A549 (cell line): Measurements from ENCODE around the gene PMEL. TPM values are rescaled to one million over a fixed set of nuclear protein-coding genes. Genes with fewer than 3 reads are reported as not detected.

Experiments
- ATAC-seq, 2 experiments: fragments of 200-7000 bp in 1 of 2; fragments of >200 bp in 1 of 2; cut with Nextera tagmentation in 1 of 2; cut with Tn5 transposase in 1 of 2; 3 replicates each; pipeline versions ENCODE4 v1.8.0 to v1.9.1; 2018 to 2020; ENCODE audit warnings: mild to moderate bottlenecking in 1 of 2, moderate library complexity in 1 of 2
- CTCF ChIA-PET: fragments of 300-600 bp; sonication (Branson Sonifier 250); formaldehyde crosslinking; extraction: SDS; loops from one replicate; lab custom pipeline; 2021; ENCODE audit warnings: antibody characterized with exemption, inconsistent platforms; lab: Yijun Ruan, JAX
- POLR2A ChIA-PET: fragments of 350-600 bp; formaldehyde crosslinking; extraction: SDS; loops from one replicate; lab custom pipeline; 2021; ENCODE audit warnings: antibody characterized with exemption, inconsistent platforms; lab: Yijun Ruan, JAX
- DNase-seq, 2 experiments: peaks; one replicate each; pipeline versions ENCODE4 v3.0.0 to v3.0.0-alpha.2; 2011 to 2016; ENCODE audit warnings: low read depth in 1 of 2, low spot score in 1 of 2
- FAIRE-seq: peaks from 2 replicates; lab custom pipeline; 2011; peaks lifted over from hg19 to GRCh38; lab: Jason Lieb, UNC
- H3K27ac ChIP-seq, 2 experiments: fragments of >200 bp; sonication (Bioruptor Twin); formaldehyde crosslinking; 3 replicates each; pipeline ENCODE4 v1.5.1; 2016 to 2017
- H3K4me1 ChIP-seq: fragments of >200 bp; sonication (Bioruptor Twin); formaldehyde crosslinking; 3 replicates; pipeline ENCODE4 v1.6.1; 2016
- H3K4me2 ChIP-seq: fragments of >200 bp; sonication (Bioruptor Twin); formaldehyde crosslinking; 3 replicates; pipeline ENCODE4 v1.6.1; 2016
- H3K4me3 ChIP-seq: fragments of >200 bp; sonication (Bioruptor Twin); formaldehyde crosslinking; 3 replicates; pipeline ENCODE4 v1.5.1; 2016
- H3K9me3 ChIP-seq: fragments of >200 bp; sonication (Bioruptor Twin); formaldehyde crosslinking; 3 replicates; pipeline ENCODE4 v1.6.1; 2016
- BHLHE40 ChIP-seq: IDR thresholded peaks from 2 replicates; pipeline ENCODE4 v1.6.1; 2012; ENCODE audit warnings: low read depth, low read length, inconsistent platforms
- CBX2 ChIP-seq: fragments of 200-600 bp; sonication (generic); IDR thresholded peaks from 2 replicates; pipeline ENCODE4 v1.6.1; 2016; ENCODE audit warnings: low read depth, mild to moderate bottlenecking, borderline replicate concordance
- CBX8 ChIP-seq: fragments of 200-600 bp; sonication (generic); IDR thresholded peaks from 2 replicates; pipeline ENCODE4 v1.6.1; 2016
- CEBPB ChIP-seq, 2 experiments: fragments of >200 bp in 1 of 2; sonication (Bioruptor Twin) in 1 of 2; formaldehyde crosslinking in 1 of 2; IDR thresholded peaks; 2 replicates each; pipeline ENCODE4 v1.6.1; 2012 to 2016
- CHD2 ChIP-seq: fragments of 150-350 bp; IDR thresholded peaks from 2 replicates; pipeline ENCODE4 v1.6.1; 2014; ENCODE audit warnings: low read length; ENCODE audit not compliant: partially characterized antibody
- EHF ChIP-seq: fragments of 250-450 bp; sonication (Bioruptor Pico); IDR thresholded peaks from 2 replicates; pipeline ENCODE4 v1.5.0; 2020; ENCODE audit warnings: mild to moderate bottlenecking
- FOSL2 ChIP-seq, 2 experiments: fragments of 450-650 bp in 1 of 2; fragments of >200 bp in 1 of 2; sonication (Bioruptor Twin) in 1 of 2; formaldehyde crosslinking; IDR thresholded peaks; 2 replicates each; pipeline versions ENCODE4 v1.5.0 to v1.6.1; 2016 to 2020; ENCODE audit warnings: mild to moderate bottlenecking in 1 of 2, moderate library complexity in 1 of 2
- FOXS1 ChIP-seq: fragments of 250-450 bp; sonication (Bioruptor Pico); IDR thresholded peaks from 2 replicates; pipeline ENCODE4 v1.5.0; 2020; ENCODE audit warnings: mild to moderate bottlenecking, moderate library complexity
- GATA3 ChIP-seq: IDR thresholded peaks from 2 replicates; pipeline ENCODE4 v1.6.1; 2012; ENCODE audit warnings: borderline replicate concordance
- HDAC2 ChIP-seq: fragments of 200-600 bp; sonication (generic); IDR thresholded peaks from 2 replicates; pipeline ENCODE4 v1.6.1; 2016
- HOXA7 ChIP-seq: fragments of 250-450 bp; sonication (Bioruptor Pico); IDR thresholded peaks from 2 replicates; pipeline ENCODE4 v1.5.0; 2020; ENCODE audit warnings: mild to moderate bottlenecking, moderate library complexity
- HOXB13 ChIP-seq: fragments of 250-450 bp; sonication (Bioruptor Pico); IDR thresholded peaks from 2 replicates; pipeline ENCODE4 v1.5.0; 2020; ENCODE audit warnings: low read depth, mild to moderate bottlenecking, moderate library complexity
- HOXB5 ChIP-seq: fragments of 250-450 bp; sonication (Bioruptor Pico); IDR thresholded peaks from 2 replicates; pipeline ENCODE4 v1.5.0; 2020; ENCODE audit warnings: mild to moderate bottlenecking, moderate library complexity
- JUN ChIP-seq, 2 experiments: fragments of >200 bp; sonication (Bioruptor Twin); formaldehyde crosslinking; IDR thresholded peaks; 2 replicates in 1 of 2; 3 replicates in 1 of 2; pipeline ENCODE4 v1.6.1; 2016 to 2017
- KDM1A ChIP-seq: fragments of 200-600 bp; sonication (generic); IDR thresholded peaks from 2 replicates; pipeline ENCODE4 v1.6.1; 2016; ENCODE audit warnings: low read depth, mild to moderate bottlenecking
- MAFK ChIP-seq: fragments of 450-650 bp; IDR thresholded peaks from 2 replicates; pipeline ENCODE4 v1.6.1; 2014; ENCODE audit not compliant: partially characterized antibody
- MAZ ChIP-seq: fragments of 150-350 bp; IDR thresholded peaks from 2 replicates; pipeline ENCODE4 v1.6.1; 2014; ENCODE audit warnings: antibody characterized with exemption, low read depth, low read length, borderline replicate concordance
- NR3C1 ChIP-seq: fragments of >200 bp; sonication (Bioruptor Twin); formaldehyde crosslinking; IDR thresholded peaks from 3 replicates; pipeline ENCODE4 v1.6.1; 2017
- PHF8 ChIP-seq: fragments of 200-600 bp; sonication (generic); IDR thresholded peaks from 2 replicates; pipeline ENCODE4 v1.6.1; 2016; ENCODE audit warnings: low read depth, mild to moderate bottlenecking, antibody characterized with exemption, moderate library complexity, borderline replicate concordance
- POLR2A ChIP-seq: IDR thresholded peaks from 2 replicates; pipeline ENCODE4 v1.6.1; 2012; ENCODE audit warnings: mild to moderate bottlenecking, low read length
- POLR2AphosphoS2 ChIP-seq: conservative IDR thresholded peaks from 2 replicates; pipeline ENCODE4 v1.6.1; 2012; ENCODE audit warnings: low read length, improper control_type of control experiment, inconsistent platforms
- RAD21 ChIP-seq, 2 experiments: fragments of >200 bp in 1 of 2; sonication (Bioruptor Twin) in 1 of 2; formaldehyde crosslinking in 1 of 2; IDR thresholded peaks in 1 of 2; conservative IDR thresholded peaks in 1 of 2; 2 replicates in 1 of 2; 3 replicates in 1 of 2; pipeline ENCODE4 v1.6.1; 2012 to 2018; ENCODE audit warnings: inconsistent platforms in 1 of 2
- RARB ChIP-seq: fragments of 250-450 bp; sonication (Bioruptor Pico); IDR thresholded peaks from 2 replicates; pipeline ENCODE4 v1.8.0; 2021; ENCODE audit warnings: mild to moderate bottlenecking, moderate library complexity
- RCOR1 ChIP-seq: fragments of 150-350 bp; IDR thresholded peaks from 2 replicates; pipeline ENCODE4 v1.6.1; 2014; ENCODE audit warnings: antibody characterized with exemption, low read length, low read depth
- SMC3 ChIP-seq: fragments of >200 bp; sonication (Bioruptor Twin); formaldehyde crosslinking; IDR thresholded peaks from 3 replicates; pipeline ENCODE4 v1.6.1; 2018; ENCODE audit warnings: inconsistent platforms
- TFCP2L1 ChIP-seq: fragments of 250-450 bp; sonication (Bioruptor Pico); IDR thresholded peaks from 2 replicates; pipeline ENCODE4 v1.5.0; 2021; ENCODE audit warnings: mild to moderate bottlenecking
- TP53 ChIP-seq: fragments of 250-450 bp; sonication (Bioruptor Pico); IDR thresholded peaks from 2 replicates; pipeline ENCODE4 v1.5.0; 2021; ENCODE audit warnings: mild to moderate bottlenecking, moderate library complexity
- WGBS: methylation state at CpG from one replicate; pipeline ENCODE4 v1.1.6; 2017; ENCODE audit errors: missing lambda C conversion rate; 5-methylcytosine and 5-hydroxymethylcytosine counted together
- polyA plus RNA-seq, 4 experiments: library from polyadenylated mRNA; depleted of rRNA in 3 of 4; stranded (reverse); fragments of >200 nt; fragmentation: RNase III in 1 of 4; extraction: RNeasy Plus Mini Kit Qiagen cat#74134 plus additional on column Dnase treatment in 1 of 4; gene quantifications; 2 replicates in 3 of 4; 3 replicates in 1 of 4; pipeline ENCODE4 v1.2.3, GENCODE V29; 2011 to 2017
- TF ChIP-seq, protein P1 (sequence below): IDR thresholded peaks from 2 replicates; pipeline ENCODE4 v1.6.1; 2012
- TF ChIP-seq, protein P2 (sequence below): fragments of 250-450 bp; sonication (Bioruptor Pico); IDR thresholded peaks from 2 replicates; pipeline ENCODE4 v1.5.0; 2020; ENCODE audit warnings: low read depth, mild to moderate bottlenecking, moderate library complexity
- TF ChIP-seq, protein P3 (sequence below): IDR thresholded peaks from 2 replicates; pipeline ENCODE4 v1.6.1; 2012; ENCODE audit warnings: low read depth, borderline replicate concordance

The PMEL gene
- polyA plus RNA-seq, 2 of the 4 experiments (the other 2 are of a cell fraction): 1.4 to 2.2 TPM

DNA sequence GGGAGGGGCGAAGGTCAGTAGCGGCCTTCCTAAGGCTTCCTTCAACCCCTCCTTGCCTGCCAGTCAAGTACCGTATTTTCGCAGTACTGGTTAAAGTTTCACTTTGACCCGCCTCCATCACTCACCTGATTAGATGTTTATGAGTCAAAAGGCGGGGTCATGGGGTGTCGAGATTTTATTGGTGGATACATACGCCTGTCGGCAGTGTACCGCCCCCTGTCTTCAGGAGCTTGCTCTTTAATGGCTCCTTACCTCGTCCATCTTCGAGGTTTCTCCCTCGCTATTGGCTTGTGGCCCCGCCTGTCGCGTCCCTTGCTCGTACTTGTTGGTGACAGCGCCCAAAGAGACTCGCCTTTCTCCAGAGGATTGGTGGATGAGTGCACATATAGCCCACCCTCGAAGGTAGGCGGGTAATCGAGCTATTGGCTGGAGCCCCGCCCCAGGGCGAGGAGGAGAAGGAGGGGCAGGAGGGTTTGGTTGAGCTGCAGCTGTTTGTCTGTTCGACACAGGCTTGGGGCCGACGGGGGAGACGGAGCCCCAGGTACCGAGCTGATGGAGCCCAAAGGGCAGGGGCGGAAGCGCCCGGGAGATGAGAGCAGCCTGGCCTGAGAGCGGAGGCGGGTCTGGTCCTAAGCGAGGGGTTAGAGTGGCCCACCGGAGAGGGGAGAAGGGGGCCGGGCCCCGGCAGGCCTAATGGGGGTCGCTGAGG lies 7.9 kb upstream of the PMEL start, which contains the start of gene RAB5B (continued):
- TF ChIP-seq HOXA7 (CRISPR knock-in tag): no peak
- TF ChIP-seq FOXS1 (CRISPR knock-in tag): no peak
- TF ChIP-seq RARB: no peak
- TF ChIP-seq MAFK: no peak
- TF ChIP-seq NR3C1: no peak
- no peak for TF ChIP-seq CEBPB (IDR thresholded peaks at IDR 0.05)
- TF ChIP-seq, protein P1, sequence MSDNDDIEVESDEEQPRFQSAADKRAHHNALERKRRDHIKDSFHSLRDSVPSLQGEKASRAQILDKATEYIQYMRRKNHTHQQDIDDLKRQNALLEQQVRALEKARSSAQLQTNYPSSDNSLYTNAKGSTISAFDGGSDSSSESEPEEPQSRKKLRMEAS: no peak; the same call in none of the 2 replicates
- TF ChIP-seq FOSL2 (IDR thresholded peaks at IDR 0.05): no peak
- TF ChIP-seq FOSL2 (CRISPR knock-in tag; IDR thresholded peaks at IDR 0.05): peak; percentile 76
- no peak for TF ChIP-seq CBX2
- no peak for TF ChIP-seq RAD21 (conservative IDR thresholded peaks at IDR 0.05 in 1 of 2, IDR thresholded peaks at IDR 0.05 in 1 of 2)
- no peak for TF ChIP-seq CBX8
- TF ChIP-seq HOXB5 (CRISPR knock-in tag): no peak
- TF ChIP-seq JUN (IDR thresholded peaks at IDR 0.05): peak in 1 of 2 experiments; percentile 71; a peak in 2 of 5 replicates
- TF ChIP-seq CHD2: peak; percentile 67
- TF ChIP-seq GATA3: 0 out of 2 replicates have a peak, but pooled peaks have one; percentile 28
- TF ChIP-seq, protein P2, sequence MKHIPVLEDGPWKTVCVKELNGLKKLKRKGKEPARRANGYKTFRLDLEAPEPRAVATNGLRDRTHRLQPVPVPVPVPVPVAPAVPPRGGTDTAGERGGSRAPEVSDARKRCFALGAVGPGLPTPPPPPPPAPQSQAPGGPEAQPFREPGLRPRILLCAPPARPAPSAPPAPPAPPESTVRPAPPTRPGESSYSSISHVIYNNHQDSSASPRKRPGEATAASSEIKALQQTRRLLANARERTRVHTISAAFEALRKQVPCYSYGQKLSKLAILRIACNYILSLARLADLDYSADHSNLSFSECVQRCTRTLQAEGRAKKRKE (CRISPR knock-in tag): no peak
- no peak for TF ChIP-seq SMC3
- no peak for TF ChIP-seq EHF
- no peak for TF ChIP-seq TFCP2L1 (CRISPR knock-in tag)
- no peak for TF ChIP-seq KDM1A
- no peak for TF ChIP-seq HOXB13 (CRISPR knock-in tag)
- TF ChIP-seq PHF8: peak; percentile 92
- peak; percentile 84 for TF ChIP-seq POLR2A
- no peak for TF ChIP-seq BHLHE40
- no peak for TF ChIP-seq POLR2AphosphoS2
- TF ChIP-seq MAZ: no peak
- TF ChIP-seq HDAC2: no peak
- TF ChIP-seq, protein P3, sequence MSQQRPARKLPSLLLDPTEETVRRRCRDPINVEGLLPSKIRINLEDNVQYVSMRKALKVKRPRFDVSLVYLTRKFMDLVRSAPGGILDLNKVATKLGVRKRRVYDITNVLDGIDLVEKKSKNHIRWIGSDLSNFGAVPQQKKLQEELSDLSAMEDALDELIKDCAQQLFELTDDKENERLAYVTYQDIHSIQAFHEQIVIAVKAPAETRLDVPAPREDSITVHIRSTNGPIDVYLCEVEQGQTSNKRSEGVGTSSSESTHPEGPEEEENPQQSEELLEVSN: no peak

DNA sequence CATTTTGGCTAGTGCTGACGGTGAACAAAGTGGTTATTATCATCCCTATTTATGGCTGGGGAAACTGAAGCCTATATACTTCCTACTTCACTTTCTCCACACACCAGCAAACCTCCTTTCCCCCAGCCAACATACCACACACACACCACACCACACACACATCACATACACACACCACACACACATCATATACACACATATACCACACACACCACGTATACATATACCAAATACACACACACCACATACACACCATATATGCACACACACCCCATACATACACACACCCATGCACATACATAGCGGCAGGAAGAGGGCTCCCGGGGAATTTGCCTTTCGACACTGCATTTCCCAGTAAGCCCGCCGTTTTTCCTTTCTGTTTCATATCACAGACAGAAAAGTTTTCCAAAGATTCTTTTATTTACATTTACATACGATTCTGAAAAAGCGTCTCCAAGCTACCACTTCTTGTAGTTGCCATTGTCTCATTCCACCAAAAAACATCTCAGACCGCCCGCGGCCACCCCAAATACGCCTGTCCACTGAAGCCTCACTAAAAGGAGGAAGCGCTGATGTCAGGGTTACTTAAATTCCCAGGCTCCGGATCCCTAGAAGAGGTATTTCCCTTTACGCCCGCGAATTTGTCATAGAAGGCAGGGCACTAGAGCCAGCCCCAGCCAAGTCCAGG lies 7.2 kb upstream of the PMEL start:
- TF ChIP-seq GATA3: no peak
- 0 out of 2 replicates have a peak, but pooled peaks have one; percentile 18 for TF ChIP-seq TP53 (CRISPR knock-in tag)
- peak; percentile 23; the same call in 1 of the 2 replicates for TF ChIP-seq POLR2A
- no peak for TF ChIP-seq RCOR1
- peak; percentile 66 for TF ChIP-seq MAFK
- 6% methylated on average over 18 of the region's 18 CpGs for WGBS
- no peak for FAIRE-seq

More for the DNA sequence above, 7.2 kb upstream of the PMEL start:
- DNase-seq (no peak), ATAC-seq (peak in 1 of 2 experiments; percentile 15; a peak in 1 of 6 replicates)
- Histone ChIP-seq H3K4me2 (peak overlapping the region; percentile 88), H3K27ac (peak overlapping the region; percentile 69 to 83), H3K4me1 (peaks cover 23% of the 10 kb centered on the region; the same call in 2 of the 3 replicates), H3K4me3 (peak overlapping the region; percentile 62), H3K9me3 (no peaks in the 10 kb centered on the region)
- CTCF ChIA-PET: interaction anchor here (1.0 to 2.9 kb wide), 12 partner anchors 12 to 234 kb away, joined by 3 to 15 read pairs (median 6); no protein-coding TSS in a partner anchor
- POLR2A ChIA-PET: interaction anchor here (0.7 to 1.8 kb wide), 13 partner anchors 9 to 244 kb away, joined by 3 to 8 read pairs (median 4); partner anchors contain the start of genes CD63, ESYT1, PA2G4 and PYM1
